GM19372 (cell line): Measurements from ENCODE around the gene CTNNA3.

Experiments
- ATAC-seq: cut with Tn5 transposase; IDR thresholded peaks from one replicate; pipeline ENCODE4 v1.9.1; 2021; ENCODE audit warnings: mild to moderate bottlenecking, low read depth, moderate library complexity; ENCODE audit not compliant: unreplicated experiment

The CTNNA3 gene

DNA sequence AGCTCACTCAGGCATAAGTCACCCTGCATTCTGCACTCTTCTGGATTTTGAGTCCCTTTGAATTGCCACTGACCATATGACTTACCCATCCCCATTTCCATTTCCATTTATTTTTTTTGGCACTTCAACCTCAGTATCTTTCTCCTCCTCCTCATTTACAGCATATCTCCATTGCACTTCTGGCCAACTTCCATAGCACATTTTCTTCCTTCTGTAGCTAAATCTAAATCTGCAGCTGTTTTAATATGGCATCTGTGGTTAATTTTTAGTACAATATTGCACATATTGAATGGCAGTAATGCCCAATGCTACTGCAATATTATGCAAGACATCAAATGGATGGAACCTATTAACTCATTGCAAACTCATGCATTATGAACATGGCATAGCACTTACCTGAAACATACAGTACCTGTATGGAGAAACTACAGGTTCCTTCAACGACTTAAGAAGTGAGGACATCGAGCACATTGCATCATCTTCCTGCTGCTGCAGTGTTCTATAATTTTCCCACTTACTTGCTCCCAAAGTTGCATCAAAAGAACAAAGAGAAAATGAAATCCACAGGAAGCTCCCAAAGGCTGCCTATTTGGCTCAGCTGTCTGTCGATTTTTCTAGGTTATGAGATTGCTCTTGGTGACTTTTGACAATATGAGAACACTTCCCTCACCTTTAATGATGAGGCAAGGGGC is 714.5 kb downstream of the CTNNA3 start:
- no peak for ATAC-seq

DNA sequence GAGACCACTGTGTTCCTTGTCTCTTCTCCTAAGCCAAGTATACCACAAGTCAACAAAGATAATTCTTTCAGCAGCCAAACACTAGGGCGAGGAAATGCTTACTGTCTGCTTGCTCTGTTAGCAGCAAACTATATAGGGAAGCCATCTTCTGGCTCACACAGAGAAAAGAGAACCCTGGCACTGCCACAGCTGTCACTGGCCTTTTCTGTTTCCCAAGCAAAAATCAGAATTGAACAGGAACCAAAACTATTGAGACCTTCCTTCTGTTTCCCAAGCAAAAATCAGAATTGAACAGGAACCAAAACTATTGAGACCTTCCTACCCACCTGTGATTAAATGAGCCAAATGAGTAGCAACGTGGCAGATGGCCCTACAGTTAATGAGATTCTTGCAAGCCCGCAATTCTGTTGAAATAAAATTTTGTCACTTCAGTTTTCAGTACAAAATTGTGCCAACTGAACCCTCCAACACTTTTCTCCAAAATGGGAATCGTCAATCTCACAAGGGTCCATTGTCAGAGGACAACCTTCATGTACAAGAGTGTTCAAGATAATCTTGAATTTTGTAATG is 715.7 kb downstream of the CTNNA3 start:
- no peak for ATAC-seq

DNA sequence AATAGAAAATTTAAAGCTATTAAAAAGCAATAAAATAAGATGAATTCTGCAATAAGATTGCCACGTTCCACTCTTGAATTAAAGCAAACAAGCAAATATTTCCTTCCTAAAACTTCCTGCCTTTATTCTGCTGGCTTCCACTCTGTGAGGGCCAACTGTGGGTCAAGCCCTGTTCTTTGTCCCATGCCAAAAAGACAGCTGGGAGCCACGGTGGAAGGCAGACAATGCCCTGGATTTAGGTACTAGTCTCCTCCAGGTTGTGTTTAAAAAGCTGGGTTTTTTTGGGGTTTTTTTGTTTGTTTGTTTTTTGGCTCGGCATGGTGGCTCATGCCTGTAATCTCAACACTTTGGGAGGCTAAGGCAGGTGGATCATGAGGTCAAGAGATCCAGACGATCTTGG is 731.0 kb downstream of the CTNNA3 start:
- no peak for ATAC-seq

DNA sequence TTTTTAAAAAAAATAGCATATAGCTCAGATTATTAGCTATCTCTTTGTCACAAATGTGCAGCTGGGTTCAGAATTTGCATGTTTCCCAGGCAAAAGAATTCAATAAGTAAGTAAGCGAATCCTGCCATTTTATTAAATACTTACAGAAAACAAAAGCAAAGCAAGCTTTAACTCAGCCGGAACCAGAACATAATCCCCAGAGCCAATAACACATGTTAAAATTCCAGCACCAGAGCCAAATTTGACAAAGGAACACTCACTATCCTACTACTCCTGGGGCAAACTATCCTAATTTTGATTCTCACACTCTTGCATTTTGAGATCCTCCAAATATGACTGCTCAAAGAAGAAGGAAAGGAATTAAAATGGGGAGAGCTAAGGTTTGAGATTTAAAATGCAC is 737.5 kb downstream of the CTNNA3 start:
- no peak for ATAC-seq

DNA sequence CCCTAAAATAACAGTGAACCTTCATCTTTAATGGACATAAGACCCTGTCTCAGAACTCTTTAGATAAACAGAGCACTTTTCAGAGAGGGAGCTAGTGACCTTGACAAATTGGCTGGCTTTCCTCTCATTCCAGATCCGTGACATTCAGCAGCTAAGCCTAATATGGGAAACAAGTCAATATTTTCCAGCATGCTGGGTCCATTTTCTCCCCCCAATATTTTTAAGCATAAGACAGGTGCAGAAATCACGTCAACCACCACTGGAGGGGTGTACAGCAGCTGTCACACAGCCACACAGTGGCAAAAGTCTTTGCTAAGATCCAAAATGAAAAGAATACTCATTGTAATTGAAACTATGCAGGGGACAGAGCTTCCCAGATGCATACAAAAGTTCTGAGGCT is 744.1 kb downstream of the CTNNA3 start:
- no peak for ATAC-seq

DNA sequence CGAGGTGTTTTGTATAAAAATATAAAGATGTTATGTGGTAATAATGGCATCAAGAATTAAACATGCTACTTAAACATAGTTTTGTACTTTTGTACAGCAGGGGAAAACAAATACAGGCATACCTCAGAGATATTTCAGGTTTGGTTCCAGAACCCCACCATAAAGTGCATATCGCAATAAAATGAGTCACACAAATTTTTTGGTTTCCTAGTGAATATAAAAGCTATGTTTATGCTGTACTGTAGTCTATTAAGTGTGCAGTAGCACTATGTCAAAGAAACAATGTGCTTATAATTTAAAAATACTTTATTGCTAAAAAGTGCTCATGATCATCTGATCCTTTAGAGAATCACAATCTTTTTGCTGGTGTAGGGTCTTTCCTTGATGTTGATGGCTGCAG is 752.4 kb downstream of the CTNNA3 start:
- no peak for ATAC-seq

DNA sequence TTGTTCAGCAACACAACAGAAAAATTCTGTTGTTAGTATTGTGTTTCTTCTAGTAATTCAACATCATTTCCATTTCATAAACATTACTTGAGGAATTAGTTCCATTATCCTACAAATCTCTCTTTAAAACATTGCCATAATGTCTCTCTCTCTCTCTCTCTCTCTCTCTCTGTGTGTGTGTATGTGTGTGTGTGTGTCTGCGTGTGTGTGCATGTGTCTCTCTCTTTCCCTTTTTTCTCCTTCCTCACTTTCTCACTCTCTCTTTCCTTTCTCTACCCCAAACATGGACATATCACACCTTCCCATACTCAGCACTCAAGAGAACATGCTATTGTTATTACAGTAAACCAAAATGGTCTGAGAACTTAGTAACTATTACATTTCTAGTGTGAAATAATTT is 753.6 kb downstream of the CTNNA3 start:
- ATAC-seq, result no peak

DNA sequence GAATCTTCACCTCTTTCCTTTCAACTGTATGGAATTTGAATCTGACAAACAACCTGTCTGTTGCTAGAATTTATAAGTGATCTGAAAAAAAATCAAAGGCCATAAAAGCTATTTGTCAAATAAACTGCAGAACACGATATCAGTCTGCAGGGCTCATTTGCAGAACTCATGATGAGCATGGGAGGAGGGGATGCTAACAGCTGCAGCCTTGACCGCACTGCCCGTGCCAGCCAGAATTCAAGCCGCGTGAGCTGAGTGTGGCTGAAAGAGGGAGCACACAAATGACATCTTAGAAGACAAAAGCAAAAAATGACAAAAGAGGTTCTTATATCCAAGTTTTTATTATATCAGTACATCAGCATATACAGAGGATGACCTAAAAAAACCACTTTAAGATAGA is 754.5 kb downstream of the CTNNA3 start:
- ATAC-seq, result no peak

DNA sequence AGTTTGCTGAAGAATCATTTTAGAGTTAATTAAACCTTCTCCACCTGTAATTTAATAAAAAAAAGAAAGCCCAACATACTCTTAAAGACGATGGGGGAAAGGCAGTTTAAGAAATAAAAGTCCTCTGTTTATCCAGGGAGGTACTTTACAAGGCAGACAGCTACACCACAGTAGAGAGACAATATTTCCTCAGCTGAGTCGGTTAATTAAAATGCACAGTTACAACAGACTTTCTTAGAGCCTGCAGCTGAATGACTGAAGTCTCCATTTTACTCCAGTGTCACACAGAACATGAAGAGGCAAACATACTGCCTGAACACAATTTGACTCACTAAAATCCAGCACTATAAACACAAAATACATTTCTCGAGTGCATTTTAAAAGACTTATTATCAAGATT is 755.0 kb downstream of the CTNNA3 start:
- no peak for ATAC-seq

DNA sequence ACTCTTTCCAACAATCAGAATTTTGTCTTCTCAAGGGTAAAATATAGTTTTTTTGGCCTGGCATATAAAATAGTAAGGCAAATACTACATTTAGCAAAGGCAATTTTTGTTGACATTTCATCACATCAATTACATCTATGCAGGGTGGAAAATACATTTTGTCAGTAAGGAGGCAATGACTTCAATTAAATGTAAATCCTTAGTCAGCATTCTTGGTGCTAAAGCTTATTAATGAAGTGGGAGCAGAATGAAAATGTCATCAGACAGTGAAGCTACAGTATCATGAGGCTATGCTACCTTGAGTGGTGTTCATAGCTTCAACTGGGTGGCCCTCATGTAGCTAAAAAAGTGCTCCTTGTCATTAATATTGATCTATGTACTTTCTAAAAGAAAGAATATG is 761.3 kb downstream of the CTNNA3 start:
- no peak for ATAC-seq

DNA sequence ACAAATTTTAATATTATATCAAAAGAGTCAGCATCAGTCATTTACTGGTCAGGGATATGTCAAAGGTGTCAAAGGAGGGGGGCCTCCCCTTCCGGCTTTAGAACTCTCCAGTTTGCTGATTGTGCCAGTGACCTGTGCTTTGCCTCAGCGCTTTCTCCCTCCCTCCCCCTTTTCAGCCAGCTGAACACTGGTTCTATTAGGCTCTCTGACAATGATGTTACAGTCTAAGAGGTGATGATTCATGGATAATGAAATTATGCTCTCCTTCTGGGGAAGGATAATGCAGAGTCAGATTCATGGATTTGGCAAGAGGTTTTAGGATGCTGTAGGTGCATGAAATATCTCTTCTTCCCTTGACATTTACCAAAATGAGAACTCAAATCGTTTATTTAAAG is 764.0 kb downstream of the CTNNA3 start:
- no peak for ATAC-seq

DNA sequence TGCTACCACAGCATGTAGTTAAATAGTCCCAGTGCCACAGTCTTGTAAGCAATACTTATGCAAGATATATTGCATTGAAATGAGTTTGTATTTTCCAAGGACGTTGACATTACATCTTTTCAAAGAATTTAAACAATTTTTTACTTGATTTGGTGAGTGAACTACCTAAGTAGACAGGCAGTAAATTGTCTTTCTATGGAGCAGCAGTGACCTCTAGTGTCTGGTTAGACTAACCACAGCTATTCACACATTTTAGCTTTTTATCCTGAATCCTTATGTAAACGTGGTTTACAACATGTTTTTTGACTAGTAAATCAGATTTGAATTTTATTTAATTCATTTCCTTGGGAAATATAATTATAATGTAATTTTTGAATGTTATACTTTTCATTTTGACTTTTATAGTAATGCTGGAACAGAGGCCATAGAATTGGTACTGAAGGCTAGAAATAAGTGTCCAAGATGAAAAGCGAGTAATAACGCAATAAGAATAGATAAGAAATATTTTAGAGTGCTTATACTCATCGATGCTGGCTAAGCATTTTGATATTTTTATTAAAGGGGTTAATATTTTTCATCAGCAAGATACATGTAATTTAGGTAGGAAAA is 764.6 kb downstream of the CTNNA3 start:
- peak; percentile 73 for ATAC-seq

DNA sequence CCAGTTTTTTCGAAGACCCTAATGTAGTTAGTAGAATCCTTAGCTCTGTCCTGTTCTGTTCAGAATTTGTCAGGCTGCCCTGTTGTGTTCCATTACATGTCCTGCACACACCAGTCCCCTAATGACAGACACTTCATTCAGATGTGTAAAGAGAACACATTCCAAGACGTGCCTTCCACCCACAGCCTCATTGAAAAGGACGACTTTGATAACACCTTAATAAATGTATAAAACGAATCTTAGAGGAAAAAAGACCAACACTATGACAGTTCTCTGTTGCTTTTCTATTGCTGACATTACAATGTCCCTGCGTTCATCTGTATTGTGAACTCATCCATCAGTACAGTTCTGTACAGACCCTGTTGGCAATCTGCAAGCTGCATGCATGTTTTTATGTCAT is 766.6 kb downstream of the CTNNA3 start:
- no peak for ATAC-seq

DNA sequence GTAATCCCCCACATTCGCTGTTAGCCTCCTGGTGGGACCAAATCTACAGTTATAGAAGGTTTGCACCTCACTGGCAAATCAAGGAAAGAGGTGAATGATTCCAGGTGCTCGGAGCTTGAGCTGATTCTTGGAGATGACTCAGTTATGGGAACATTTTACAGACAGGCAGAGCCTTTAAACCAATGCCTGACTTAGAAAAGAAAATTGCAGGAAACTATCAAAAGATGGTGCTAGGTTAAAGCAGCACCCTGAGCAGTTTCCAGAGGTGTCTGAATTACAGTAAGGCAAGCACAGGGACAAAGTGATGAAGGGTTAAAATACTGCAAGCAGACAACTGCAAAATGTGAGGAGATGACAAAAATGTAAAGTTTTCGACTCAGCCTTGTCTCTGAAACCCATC is 767.2 kb downstream of the CTNNA3 start:
- no peak for ATAC-seq

DNA sequence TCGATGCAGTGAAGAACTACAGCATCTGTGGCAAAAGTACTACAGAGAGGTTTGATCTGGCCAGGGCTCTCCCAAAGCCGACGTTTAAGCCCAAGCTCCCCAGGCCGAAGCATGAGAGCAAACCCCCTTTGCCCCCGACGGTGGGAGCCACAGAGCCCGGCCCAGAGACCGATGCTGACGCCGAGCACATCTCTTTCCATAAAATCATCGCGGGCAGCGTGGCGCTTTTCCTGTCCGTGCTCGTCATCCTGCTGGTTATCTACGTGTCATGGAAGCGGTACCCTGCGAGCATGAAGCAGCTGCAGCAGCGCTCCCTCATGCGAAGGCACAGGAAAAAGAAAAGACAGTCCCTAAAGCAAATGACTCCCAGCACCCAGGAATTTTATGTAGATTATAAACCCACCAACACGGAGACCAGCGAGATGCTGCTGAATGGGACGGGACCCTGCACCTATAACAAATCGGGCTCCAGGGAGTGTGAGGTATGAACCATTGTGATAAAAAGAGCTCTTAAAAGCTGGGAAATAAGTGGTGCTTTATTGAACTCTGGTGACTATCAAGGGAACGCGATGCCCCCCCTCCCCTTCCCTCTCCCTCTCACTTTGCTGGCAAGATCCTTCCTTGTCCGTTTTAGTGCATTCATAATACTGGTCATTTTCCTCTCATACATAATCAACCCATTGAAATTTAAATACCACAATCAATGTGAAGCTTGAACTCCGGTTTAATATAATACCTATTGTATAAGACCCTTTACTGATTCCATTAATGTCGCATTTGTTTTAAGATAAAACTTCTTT is 767.8 kb downstream of the CTNNA3 start:
- ATAC-seq, result no peak

DNA sequence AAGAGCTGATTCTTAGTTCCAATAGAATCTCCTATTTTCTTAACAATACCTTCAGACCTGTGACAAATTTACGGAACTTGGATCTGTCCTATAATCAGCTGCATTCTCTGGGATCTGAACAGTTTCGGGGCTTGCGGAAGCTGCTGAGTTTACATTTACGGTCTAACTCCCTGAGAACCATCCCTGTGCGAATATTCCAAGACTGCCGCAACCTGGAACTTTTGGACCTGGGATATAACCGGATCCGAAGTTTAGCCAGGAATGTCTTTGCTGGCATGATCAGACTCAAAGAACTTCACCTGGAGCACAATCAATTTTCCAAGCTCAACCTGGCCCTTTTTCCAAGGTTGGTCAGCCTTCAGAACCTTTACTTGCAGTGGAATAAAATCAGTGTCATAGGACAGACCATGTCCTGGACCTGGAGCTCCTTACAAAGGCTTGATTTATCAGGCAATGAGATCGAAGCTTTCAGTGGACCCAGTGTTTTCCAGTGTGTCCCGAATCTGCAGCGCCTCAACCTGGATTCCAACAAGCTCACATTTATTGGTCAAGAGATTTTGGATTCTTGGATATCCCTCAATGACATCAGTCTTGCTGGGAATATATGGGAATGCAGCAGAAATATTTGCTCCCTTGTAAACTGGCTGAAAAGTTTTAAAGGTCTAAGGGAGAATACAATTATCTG is 768.6 kb downstream of the CTNNA3 start:
- ATAC-seq, result no peak

DNA sequence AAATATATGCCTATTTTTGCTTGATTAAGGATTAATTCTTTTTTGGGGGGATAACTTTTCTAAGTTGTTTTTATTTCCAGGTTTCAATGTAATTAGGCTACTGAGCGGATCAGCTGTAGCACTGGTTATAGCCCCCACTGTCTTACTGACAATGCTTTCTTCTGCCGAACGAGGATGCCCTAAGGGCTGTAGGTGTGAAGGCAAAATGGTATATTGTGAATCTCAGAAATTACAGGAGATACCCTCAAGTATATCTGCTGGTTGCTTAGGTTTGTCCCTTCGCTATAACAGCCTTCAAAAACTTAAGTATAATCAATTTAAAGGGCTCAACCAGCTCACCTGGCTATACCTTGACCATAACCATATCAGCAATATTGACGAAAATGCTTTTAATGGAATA is 769.2 kb downstream of the CTNNA3 start:
- no peak for ATAC-seq

DNA sequence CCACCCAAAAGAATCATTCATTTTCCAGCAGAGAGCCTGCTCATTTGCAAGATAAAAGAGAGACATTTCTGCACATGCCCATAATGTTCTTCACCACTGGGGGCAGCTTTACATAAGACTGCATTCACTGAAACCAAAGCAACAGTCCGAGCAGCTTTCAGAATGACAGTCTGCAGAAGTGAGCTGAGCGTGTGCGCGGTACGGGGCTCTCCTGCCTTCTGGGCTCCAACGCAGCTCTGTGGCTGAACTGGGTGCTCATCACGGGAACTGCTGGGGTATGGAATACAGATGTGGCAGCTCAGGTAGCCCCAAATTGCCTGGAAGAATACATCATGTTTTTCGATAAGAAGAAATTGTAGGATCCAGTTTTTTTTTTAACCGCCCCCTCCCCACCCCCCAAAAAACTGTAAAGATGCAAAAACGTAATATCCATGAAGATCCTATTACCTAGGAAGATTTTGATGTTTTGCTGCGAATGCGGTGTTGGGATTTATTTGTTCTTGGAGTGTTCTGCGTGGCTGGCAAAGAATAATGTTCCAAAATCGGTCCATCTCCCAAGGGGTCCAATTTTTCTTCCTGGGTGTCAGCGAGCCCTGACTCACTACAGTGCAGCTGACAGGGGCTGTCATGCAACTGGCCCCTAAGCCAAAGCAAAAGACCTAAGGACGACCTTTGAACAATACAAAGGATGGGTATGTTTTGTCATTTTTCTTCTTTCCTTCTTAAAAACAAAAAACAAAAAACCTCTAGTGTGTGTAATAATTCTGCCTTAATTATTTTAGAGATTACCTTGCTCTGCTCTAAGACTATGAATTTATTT is 769.9 kb downstream of the CTNNA3 start, which contains the start of gene LRRTM3:
LRRTM3 (plus strand) TSS at position 141 of the 820 bp plus-strand sequence.
- ATAC-seq, result peak; percentile 100

DNA sequence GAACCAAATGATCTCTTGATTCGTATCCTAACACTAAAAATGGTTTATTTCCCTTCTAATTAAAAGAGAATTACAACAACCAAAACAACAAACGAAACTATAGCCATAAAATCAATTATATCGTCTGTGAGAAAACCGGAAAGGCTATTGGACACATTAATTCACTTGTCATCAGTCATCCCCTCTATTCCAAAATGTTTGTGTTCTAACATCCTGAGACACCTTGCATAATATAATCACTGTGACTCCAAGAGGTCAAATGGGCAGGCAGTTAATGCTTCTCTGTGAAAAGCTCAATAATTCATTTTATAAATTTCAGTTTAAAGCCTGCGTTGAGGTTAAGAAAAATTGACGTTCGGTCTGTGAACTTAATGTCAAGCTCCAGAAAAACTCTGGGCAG is 770.6 kb downstream of the CTNNA3 start:
- ATAC-seq, result no peak
